Measurements from ENCODE around the gene IFT172. TPM values are rescaled to one million over a fixed set of nuclear protein-coding genes. Genes with fewer than 3 reads are reported as not detected.
"Not testable (repeated sequence)": the region's sequence is repeated elsewhere in the genome, so short reads cannot be mapped to it uniquely, and the experiment has no call there.

The IFT172 gene
- polyA plus RNA-seq, 3 donors: 39.1 to 44.9 (median 39.8) TPM

- DNase-seq (ENCODE audit: low read depth in 3 of 3, low spot score in 2 of 3): peak in 2 of 3 donors; percentile 67 to 71
Measured at GRCh38 chr2:27428978-27429541, 60.5 kb downstream of the IFT172 start.

- DNase-seq (ENCODE audit: low read depth in 3 of 3, low spot score in 2 of 3): peak; percentile 84 to 87 (median 85)
Measured at GRCh38 chr2:27428213-27428977, 61.1 kb downstream of the IFT172 start, which contains the start of gene NRBP1. Gene NRBP1 (plus strand): TSS chr2:27428631. CDS start chr2:27433274, 4,643 bp downstream.

- no peak for DNase-seq (ENCODE audit: low read depth in 3 of 3, low spot score in 2 of 3)
Measured at GRCh38 chr2:27427863-27428212, 61.7 kb downstream of the IFT172 start.

GRCh38 chr2:27425039-27425438, 64.5 kb downstream of the IFT172 start:
- DNase-seq (ENCODE audit: low read depth in 3 of 3, low spot score in 2 of 3): not testable (repeated sequence)

- DNase-seq (ENCODE audit: low read depth in 3 of 3, low spot score in 2 of 3): no peak
Measured at GRCh38 chr2:27422958-27423357, 66.6 kb downstream of the IFT172 start.

- DNase-seq (ENCODE audit: low read depth in 3 of 3, low spot score in 2 of 3): no peak
Measured at GRCh38 chr2:27421660-27422250, 67.8 kb downstream of the IFT172 start.

- DNase-seq (ENCODE audit: low read depth in 3 of 3, low spot score in 2 of 3): no peak
Measured at GRCh38 chr2:27420996-27421395, 68.5 kb downstream of the IFT172 start.

GRCh38 chr2:27416151-27416550, 73.4 kb downstream of the IFT172 start:
- DNase-seq (ENCODE audit: low read depth in 3 of 3, low spot score in 2 of 3): no peak

GRCh38 chr2:27412419-27413152, 77.0 kb downstream of the IFT172 start:
- DNase-seq (ENCODE audit: low read depth in 3 of 3, low spot score in 2 of 3): no peak

- peak; percentile 76 to 88 (median 85) for DNase-seq (ENCODE audit: low read depth in 3 of 3, low spot score in 2 of 3)
Measured at GRCh38 chr2:27409321-27410073, 80.0 kb downstream of the IFT172 start, which contains the start of gene PPM1G. Gene PPM1G (minus strand): TSS chr2:27409591. CDS start chr2:27409422, 169 bp downstream.

GRCh38 chr2:27408601-27409320, 80.8 kb downstream of the IFT172 start:
- DNase-seq (ENCODE audit: low read depth in 3 of 3, low spot score in 2 of 3): no peak

- peak in 1 of 3 donors; percentile 18 for DNase-seq (ENCODE audit: low read depth in 3 of 3, low spot score in 2 of 3)
Measured at GRCh38 chr2:27407798-27408491, 81.6 kb downstream of the IFT172 start.

GRCh38 chr2:27400348-27401135, 89.0 kb downstream of the IFT172 start:
- DNase-seq (ENCODE audit: low read depth in 3 of 3, low spot score in 2 of 3): no peak

- no peak for DNase-seq (ENCODE audit: low read depth in 3 of 3, low spot score in 2 of 3)
Measured at GRCh38 chr2:27398962-27399361, 90.6 kb downstream of the IFT172 start.

All from right renal cortex interstitium (tissue), 3 donors.